ENCODE results near the gene FAM131A.

The FAM131A gene

DNA sequence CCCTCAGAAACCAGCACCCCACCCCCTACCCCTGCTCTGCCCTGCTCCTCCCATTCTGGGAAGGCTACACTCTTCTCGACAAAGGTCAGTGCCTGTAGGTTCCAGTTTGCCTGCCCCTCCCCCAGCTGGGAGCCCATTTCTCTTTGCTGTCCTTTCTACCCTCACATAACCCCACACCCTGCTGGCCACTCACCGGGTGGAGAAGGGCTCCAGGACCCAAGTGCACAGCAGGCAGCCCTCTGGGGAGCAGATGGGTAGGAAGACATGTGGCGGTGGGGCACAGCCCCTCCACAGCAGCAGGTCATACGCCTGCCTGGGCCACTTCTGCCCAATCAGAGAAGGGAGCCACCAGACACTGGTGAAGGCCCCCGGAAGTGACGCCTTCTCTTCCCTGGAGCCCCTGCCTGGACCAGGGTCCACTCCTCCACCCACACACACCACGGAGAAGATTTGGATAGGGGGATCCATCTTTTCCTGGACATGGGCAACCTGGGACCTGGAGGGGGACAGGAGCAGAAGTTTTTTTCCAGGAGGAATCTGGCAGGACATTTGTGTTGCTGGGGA is 40.6 kb downstream of the FAM131A start, which contains the start of gene THPO:
THPO (minus strand) TSS at position 326 of the 564 bp plus-strand sequence. CDS start 1,948 bp downstream, outside the sequence.
- no peak for DNase-seq (ENCODE audit: low spot score)

DNA sequence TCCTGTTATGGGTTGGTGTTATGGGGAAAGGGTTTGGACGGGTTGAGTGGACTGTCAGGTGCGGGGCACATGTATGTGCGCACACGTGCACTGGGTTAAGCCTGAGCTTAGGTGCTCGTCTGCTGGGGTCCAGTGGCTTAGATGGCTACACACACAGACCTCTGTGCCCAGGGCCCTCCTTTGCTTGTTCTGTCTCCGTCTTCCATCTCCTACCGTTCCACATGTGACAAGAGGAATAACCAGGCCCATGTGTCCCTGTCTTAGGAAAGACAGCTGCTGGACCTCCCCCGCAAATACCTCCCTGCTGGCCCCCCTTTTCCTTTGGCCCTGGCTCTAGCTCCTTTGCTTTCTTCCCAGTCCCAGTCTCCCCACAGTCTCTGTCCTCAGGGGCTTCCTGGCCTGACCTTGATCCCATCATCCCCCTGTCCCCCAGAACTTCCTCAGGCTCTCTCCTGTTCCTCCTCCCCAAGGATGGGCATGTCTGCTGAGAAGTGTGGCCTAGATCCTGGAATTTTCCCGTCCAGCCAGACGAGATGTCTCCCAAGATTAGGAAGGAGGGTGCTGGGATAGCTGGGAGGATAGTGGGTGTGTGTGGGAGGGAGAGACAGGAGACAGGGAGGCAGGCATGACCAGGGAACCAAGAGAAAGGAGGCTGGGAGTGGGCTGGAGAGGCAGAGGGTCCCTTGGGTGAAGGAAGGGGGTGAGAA is 41.4 kb downstream of the FAM131A start:
- DNase-seq (ENCODE audit: low spot score), result no peak

DNA sequence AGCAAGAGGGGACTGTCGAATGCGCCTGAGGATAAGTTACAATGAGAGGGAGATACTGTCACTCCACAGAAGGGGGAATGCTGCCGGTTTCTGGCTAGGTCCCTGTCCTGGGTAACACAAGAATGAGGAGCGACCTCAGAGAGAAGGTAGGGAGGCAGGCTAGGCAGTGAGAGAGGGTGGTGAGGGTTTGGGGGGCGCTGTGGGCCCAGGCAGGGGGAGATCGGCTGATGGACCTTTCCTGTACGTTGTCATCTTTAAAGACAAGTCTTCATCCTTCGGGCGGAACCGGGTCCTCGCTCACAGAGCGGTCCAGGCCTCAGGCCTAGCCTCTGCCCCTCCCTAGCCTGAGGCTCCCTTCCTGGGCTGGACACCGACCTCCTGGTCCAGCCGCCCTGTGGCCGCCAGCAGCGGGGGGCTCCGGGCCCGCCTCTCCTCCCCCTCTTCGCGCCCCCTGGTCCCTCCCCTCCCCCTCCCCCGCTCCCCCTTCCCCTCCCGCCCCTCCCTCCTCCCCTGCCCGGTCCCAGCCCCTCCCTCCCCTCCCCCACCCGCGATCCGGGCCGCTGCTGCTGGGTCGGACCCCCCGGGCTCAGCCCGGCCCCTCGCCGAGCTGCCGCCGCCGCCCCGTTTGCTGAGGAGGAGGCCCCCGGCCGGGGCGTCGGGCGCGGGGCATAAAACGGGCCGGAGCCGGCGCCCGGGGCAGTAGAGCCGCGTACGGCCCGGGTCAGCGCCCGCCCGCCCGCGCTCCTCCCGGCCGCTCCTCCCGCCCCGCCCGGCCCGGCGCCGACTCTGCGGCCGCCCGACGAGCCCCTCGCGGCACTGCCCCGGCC is 42.2 kb downstream of the FAM131A start, which contains the start of gene CHRD:
CHRD (plus strand) TSS at position 697 of the 827 bp plus-strand sequence. CDS start 265 bp downstream, outside the sequence.
- DNase-seq (ENCODE audit: low spot score), result no peak

DNA sequence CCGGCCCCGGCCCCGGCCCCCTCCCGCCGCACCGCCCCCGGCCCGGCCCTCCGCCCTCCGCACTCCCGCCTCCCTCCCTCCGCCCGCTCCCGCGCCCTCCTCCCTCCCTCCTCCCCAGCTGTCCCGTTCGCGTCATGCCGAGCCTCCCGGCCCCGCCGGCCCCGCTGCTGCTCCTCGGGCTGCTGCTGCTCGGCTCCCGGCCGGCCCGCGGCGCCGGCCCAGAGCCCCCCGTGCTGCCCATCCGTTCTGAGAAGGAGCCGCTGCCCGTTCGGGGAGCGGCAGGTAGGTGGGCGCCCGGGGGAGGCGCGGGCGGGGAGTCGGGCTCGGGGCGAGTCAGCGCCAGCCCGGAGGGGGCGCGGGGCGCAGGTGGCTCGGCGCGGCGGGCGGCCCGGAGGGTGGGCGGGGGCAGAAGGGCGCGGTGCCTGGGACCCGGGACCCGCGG is 42.8 kb downstream of the FAM131A start:
- no peak for DNase-seq (ENCODE audit: low spot score)

DNA sequence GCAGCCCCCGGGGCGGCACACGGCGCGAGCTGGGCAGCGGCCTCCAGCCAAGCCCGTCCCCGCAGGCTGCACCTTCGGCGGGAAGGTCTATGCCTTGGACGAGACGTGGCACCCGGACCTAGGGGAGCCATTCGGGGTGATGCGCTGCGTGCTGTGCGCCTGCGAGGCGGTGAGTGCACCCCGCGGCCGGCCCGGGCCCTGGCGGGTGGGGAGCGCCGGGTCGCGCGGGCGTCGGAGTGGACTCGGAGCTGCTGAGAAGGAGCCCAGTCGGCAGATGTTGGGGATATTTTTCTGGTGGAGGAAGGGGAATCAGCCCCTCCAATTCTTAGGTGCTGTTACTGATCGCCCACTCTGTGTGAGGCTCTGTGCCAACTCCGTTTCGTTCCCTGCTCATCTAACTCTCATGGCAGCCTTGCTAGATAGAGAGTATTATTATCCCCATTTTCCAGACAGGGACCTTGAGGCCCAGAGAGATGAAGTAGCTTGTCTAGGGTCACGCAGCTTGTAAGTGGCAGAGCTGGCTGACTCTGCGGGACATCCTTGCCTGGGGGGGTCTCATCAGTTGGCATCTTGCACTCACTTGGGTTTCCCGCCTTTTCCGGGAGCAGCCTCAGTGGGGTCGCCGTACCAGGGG is 43.3 kb downstream of the FAM131A start:
- DNase-seq (ENCODE audit: low spot score), result no peak

DNA sequence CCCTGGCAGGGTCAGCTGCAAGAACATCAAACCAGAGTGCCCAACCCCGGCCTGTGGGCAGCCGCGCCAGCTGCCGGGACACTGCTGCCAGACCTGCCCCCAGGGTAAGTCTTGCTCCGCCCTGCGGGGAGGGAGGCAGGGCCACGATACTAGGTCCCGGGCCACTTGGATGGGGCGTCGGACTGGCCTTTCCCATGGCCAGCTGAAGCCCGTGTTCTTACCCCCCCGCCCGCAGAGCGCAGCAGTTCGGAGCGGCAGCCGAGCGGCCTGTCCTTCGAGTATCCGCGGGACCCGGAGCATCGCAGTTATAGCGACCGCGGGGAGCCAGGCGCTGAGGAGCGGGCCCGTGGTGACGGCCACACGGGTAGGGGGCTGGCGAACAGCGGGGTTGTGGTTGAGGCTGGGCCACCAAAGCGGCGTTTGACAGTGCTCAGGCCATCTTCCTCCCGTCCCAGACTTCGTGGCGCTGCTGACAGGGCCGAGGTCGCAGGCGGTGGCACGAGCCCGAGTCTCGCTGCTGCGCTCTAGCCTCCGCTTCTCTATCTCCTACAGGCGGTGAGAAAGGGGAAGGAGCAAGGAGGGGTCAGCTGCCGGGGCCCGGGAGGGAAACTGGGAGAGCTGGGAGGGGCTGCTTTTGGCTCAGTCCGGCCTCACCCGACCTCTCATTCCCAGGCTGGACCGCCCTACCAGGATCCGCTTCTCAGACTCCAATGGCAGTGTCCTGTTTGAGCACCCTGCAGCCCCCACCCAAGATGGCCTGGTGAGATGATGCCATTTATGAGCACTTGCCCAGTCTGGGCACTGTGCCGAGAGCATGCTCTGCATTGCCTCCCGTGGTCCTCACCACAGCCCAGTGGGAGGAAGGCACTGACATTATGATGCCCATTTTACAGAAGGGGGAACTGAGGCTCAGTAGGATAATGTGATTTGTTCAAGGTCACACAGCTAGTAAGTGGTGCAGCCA is 44.1 kb downstream of the FAM131A start:
- no peak for DNase-seq (ENCODE audit: low spot score)

DNA sequence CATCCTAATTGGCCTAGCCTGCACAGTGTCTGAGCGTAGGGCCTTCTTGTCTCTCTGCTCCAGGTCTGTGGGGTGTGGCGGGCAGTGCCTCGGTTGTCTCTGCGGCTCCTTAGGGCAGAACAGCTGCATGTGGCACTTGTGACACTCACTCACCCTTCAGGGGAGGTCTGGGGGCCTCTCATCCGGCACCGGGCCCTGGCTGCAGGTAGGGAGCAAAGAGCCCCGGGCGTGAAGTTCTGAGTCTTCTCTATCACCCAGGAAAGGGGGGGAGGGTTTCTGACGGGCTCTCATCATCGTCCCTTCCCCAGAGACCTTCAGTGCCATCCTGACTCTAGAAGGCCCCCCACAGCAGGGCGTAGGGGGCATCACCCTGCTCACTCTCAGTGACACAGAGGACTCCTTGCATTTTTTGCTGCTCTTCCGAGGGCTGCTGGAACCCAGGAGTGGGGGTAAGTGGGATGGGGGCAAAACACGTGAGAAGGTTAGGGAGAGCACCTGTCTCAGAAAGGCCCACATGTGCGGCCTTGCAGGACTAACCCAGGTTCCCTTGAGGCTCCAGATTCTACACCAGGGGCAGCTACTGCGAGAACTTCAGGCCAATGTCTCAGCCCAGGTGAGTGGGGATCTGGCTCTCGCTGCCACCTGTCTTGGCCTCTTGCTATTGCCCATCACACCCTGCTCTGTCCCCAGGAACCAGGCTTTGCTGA is 45.1 kb downstream of the FAM131A start:
- DNase-seq (ENCODE audit: low spot score), result no peak

DNA sequence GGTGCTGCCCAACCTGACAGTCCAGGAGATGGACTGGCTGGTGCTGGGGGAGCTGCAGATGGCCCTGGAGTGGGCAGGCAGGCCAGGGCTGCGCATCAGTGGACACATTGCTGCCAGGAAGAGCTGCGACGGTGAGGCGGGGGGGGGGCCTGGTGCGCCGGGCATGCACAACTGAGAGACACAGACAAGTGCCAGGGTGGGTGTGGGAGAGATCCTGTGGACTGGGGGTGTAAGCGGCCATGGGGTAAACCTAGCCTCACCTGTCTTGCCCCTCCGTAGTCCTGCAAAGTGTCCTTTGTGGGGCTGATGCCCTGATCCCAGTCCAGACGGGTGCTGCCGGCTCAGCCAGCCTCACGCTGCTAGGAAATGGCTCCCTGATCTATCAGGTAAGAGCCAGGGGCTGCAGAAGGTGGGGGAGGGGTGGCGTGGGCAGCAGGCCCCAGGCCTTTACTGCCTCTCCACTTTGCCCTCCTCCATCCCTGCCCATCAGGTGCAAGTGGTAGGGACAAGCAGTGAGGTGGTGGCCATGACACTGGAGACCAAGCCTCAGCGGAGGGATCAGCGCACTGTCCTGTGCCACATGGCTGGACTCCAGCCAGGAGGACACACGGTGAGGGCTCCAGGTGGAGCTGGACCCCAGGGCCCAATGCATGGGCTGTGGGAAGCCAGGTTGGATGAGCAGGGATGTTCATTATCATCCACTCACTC is 45.8 kb downstream of the FAM131A start:
- no peak for DNase-seq (ENCODE audit: low spot score)

DNA sequence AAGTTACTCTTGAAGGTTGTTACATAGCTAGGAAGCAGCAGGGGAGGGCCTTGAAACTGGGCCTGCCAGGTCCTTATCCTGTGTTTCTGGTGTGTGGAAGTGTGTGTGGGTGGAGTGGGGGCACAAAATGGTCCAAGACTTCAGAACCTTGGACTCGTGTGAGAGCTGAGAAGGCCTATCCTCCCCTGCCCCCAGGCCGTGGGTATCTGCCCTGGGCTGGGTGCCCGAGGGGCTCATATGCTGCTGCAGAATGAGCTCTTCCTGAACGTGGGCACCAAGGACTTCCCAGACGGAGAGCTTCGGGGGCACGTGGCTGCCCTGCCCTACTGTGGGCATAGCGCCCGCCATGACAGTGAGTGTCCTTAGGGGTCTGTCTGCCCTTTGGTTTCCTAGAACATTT is 46.9 kb downstream of the FAM131A start:
- DNase-seq (ENCODE audit: low spot score), result no peak

DNA sequence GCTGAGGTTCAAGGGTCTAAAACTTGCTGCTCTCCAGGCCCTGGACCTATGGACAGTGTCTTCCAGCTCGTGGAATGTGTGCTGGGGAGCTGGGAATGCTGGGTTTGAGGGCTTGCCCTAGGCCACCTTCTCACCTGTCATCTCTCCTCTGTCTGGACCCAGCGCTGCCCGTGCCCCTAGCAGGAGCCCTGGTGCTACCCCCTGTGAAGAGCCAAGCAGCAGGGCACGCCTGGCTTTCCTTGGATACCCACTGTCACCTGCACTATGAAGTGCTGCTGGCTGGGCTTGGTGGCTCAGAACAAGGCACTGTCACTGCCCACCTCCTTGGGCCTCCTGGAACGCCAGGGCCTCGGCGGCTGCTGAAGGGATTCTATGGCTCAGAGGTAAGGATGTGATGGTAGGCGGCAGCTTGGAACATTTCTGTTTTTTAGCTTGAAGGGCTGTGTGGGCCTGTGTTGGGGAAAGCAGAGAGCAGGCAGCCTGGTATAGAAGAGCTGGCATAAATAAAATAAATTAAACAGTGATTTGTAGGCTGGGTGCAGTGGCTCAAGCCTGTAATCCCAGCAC is 47.5 kb downstream of the FAM131A start:
- DNase-seq (ENCODE audit: low spot score), result no peak

DNA sequence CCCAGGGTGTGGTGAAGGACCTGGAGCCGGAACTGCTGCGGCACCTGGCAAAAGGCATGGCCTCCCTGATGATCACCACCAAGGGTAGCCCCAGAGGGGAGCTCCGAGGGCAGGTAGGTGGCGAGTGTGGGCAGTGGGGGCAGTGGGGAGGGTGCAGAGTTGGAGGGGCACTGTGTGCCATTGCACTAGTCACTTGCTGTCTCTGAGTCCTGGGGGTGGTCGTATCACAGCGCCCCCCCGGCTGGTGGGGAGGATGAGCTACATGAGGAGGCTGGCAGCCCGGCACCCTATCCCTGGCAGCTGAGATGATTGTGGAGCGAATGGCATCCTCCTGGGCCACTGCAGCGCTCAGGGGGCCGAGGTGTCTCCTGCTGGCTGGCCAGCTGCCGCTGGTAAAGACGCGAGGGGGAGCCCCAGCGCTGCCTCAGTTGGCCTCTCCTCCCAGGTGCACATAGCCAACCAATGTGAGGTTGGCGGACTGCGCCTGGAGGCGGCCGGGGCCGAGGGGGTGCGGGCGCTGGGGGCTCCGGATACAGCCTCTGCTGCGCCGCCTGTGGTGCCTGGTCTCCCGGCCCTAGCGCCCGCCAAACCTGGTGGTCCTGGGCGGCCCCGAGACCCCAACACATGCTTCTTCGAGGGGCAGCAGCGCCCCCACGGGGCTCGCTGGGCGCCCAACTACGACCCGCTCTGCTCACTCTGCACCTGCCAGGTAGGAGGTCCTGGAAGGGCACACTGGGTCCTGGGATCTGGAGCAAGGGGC is 48.8 kb downstream of the FAM131A start:
- no peak for DNase-seq (ENCODE audit: low spot score)

DNA sequence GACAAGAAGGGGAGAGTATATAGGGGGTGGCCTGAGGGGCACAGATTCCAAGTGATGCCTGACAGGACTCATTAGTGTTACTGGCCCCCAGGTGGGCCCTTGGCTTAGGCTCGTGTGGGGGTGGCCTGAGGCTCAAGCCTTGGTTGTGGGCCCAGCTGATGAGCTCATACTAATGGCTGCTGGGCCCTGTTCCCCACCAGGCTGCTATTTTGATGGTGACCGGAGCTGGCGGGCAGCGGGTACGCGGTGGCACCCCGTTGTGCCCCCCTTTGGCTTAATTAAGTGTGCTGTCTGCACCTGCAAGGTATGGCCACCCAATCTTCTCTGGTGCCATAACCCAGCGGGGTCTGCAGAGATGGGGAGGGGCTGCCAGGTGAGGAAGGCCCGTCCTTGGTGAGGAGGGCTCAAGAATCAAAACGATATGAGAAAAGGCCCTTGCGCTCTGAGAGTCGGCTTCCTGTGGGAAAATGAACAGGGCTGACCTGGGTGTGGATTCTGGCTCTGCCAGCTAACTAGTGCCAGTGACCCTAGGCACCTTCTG is 49.8 kb downstream of the FAM131A start:
- DNase-seq (ENCODE audit: low spot score), result no peak

DNA sequence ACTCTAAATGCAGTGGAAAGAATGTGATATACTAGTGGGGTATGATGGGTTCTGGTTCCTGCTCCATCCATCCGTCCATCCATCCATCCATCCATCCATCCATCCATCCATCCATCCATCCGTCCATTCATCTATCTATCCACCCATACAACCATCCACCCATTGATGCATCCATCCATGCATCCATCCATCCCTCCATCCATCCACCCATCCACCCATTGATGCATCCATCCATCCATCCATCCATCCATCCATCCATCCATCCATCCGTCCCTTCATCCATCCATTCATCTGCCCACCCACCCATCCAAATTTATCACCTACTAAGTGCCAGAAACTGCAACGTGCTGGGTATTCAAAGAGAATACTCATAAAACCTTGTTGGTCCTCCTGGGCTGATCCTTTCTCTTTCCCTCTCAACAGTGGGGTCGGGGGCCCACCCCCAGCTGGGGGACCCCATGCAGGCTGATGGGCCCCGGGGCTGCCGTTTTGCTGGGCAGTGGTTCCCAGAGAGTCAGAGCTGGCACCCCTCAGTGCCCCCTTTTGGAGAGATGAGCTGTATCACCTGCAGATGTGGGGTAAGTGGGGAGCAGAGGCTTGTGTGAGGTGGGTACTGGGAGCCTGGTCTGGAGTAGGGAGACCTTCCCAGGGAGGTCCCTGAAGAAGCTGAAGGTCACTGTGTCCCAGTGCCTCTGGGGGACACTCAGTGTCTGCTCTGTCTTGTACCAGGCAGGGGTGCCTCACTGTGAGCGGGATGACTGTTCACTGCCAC is 51.0 kb downstream of the FAM131A start:
- no peak for DNase-seq (ENCODE audit: low spot score)

DNA sequence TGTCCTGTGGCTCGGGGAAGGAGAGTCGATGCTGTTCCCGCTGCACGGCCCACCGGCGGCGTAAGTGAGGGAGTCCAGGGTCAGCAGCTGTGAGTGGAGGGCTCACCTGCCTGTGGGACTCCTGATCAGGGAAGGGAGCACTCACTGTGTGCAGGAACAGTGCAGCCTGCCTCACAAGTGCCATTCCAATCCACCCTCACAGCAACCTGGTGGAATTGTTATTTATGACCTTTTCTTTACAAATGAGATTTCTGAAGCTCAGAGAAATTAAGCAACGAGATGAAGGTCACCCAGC is 51.5 kb downstream of the FAM131A start:
- DNase-seq (ENCODE audit: low spot score), result no peak

DNA sequence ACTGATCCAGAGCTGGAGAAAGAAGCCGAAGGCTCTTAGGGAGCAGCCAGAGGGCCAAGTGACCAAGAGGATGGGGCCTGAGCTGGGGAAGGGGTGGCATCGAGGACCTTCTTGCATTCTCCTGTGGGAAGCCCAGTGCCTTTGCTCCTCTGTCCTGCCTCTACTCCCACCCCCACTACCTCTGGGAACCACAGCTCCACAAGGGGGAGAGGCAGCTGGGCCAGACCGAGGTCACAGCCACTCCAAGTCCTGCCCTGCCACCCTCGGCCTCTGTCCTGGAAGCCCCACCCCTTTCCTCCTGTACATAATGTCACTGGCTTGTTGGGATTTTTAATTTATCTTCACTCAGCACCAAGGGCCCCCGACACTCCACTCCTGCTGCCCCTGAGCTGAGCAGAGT is 52.0 kb downstream of the FAM131A start:
- DNase-seq (ENCODE audit: low spot score), result no peak

DNA sequence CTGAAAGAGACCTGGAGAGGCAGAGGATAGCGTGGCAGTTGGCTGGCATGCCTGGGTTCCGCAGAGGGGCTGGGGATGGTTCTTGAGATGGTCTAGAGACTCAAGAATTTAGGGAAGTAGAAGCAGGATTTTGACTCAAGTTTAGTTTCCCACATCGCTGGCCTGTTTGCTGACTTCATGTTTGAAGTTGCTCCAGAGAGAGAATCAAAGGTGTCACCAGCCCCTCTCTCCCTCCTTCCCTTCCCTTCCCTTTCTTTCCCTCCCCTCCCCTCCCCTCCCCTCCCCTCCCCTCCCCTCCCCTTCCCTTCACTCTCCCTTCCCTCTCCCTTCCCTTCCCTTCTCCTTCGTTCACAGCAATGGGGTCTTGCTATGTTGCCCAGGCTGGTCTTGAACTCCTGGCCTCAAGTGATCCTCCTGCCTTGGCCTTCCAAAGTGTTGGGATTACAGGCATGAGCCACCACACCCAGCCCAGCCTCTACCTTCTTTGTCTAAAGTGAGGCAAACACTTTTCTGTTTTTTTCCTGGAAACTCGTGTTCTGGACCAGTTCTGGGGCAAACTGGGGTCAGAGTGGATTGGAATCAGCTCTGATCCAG is 52.6 kb downstream of the FAM131A start:
- DNase-seq (ENCODE audit: low spot score), result no peak

DNA sequence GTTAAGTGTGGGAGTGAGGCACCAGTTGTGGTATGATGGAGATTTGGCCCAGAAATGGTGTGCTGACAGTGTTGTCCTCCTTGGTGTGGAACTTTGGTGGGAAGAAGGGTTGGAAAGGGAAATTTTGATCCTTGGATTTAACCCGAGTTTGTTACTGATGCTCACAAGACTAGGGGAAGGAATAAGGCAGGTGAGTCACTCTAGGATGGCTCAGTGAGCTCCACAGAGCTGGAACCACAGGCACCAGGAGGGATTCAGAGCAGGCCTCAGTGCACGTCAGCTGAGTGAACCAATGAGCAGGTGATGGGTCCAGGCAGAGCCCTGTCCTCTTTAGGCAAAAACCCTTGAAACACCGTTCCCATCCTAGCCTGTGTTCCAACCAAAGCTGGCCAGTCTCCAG is 53.9 kb downstream of the FAM131A start:
- DNase-seq (ENCODE audit: low spot score), result no peak

DNA sequence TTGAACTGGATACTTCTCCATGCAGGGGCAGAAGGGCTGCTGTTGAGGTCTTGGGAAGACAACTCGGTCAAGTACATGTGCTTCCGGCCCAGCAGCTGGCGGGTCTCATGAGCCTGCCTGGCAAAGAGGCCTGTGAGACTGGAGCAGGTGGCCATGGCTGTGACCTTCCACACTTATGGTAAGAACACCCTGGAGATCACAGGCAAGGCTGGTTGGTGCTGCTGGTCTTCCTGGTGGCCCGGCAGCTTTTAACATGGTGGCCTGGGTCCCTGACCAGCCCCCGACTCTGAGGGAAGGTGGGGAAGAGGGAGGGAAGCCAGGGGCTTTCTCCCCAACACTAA is 57.9 kb downstream of the FAM131A start:
- no peak for DNase-seq (ENCODE audit: low spot score)
